ENCODE measurements around the gene XKR8.

Gene XKR8, protein sequence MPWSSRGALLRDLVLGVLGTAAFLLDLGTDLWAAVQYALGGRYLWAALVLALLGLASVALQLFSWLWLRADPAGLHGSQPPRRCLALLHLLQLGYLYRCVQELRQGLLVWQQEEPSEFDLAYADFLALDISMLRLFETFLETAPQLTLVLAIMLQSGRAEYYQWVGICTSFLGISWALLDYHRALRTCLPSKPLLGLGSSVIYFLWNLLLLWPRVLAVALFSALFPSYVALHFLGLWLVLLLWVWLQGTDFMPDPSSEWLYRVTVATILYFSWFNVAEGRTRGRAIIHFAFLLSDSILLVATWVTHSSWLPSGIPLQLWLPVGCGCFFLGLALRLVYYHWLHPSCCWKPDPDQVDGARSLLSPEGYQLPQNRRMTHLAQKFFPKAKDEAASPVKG

DNA sequence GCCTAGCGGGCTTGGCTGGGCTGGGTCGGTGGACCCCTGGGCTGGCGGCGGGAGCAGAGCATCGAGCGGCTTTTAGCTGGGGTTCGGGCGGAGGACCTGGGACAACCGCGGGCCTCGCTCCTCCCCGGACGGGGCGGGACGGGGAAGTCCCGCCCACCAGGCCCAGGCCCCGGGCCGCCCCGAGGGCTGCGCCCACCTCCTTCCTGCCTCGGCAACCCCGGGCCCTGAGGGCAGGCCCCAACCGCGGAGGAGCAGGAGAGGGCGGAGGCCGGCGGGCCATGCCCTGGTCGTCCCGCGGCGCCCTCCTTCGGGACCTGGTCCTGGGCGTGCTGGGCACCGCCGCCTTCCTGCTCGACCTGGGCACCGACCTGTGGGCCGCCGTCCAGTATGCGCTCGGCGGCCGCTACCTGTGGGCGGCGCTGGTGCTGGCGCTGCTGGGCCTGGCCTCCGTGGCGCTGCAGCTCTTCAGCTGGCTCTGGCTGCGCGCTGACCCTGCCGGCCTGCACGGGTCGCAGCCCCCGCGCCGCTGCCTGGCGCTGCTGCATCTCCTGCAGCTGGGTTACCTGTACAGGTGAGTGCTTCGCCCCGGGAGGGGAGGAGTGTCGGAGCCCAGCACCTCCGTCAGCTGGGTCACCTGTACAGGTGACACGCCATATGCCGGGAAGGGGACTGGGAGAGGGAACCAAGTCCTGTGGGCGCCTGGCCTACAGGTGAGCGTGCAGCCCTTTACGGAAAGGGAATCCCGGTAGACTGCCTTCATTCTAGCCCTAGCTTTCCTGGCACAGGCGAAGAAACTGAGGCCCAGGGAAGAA, at the start of gene XKR8:
Gene XKR8 (plus strand): TSS at position 182 of the 812 bp plus-strand sequence. CDS start 97 bp downstream, at position 279.
- H3K4me1 ChIP-seq (ENCODE audit: control insufficient read depth, insufficient read depth, low read length), result 0 out of 2 replicates have a peak, but pooled peaks cover 5% of the 10 kb centered on the region
- no CpG with 5 or more reads among the region's 68 CpGs for WGBS (ENCODE audit: insufficient coverage, insufficient read length)

GRCh38 chr1:27912429-27912828, 47.3 kb upstream of the XKR8 start:
- H3K27ac ChIP-seq (ENCODE audit: low read length), result no peak overlapping the region
- WGBS (ENCODE audit: insufficient coverage, insufficient read length), result no CpG with 5 or more reads among the region's 1 CpG
- no peaks in the 10 kb centered on the region for H3K9me3 ChIP-seq (ENCODE audit: control insufficient read depth, insufficient read depth, low read length)
- no peak overlapping the region for H3K4me3 ChIP-seq (ENCODE audit: low read length)
- H3K27me3 ChIP-seq (ENCODE audit: control insufficient read depth, insufficient read depth, low read length), result no peaks in the 10 kb centered on the region
- no peaks in the 10 kb centered on the region for H3K4me1 ChIP-seq (ENCODE audit: control insufficient read depth, insufficient read depth, low read length)
- peaks cover 10% of the 10 kb centered on the region for H3K36me3 ChIP-seq (ENCODE audit: control insufficient read depth, insufficient read depth, low read length)
- DNase-seq (ENCODE audit: low read depth, low spot score), result no peak

More for the DNA sequence above, at the start of gene XKR8:
- H3K36me3 ChIP-seq (ENCODE audit: control insufficient read depth, insufficient read depth, low read length), result peaks cover 7% of the 10 kb centered on the region
- no peak within 1 kb of the TSS for H3K27ac ChIP-seq (ENCODE audit: low read length)
- peak within 1 kb of the TSS; percentile 64; the same call in 1 of the 2 replicates for H3K4me3 ChIP-seq (ENCODE audit: low read length)
- H3K9me3 ChIP-seq (ENCODE audit: control insufficient read depth, insufficient read depth, low read length), result no peaks in the 10 kb centered on the region
- no peaks in the 10 kb centered on the region for H3K27me3 ChIP-seq (ENCODE audit: control insufficient read depth, insufficient read depth, low read length)
- no peak for DNase-seq (ENCODE audit: low read depth, low spot score)

GRCh38 chr1:27915082-27915575, 44.6 kb upstream of the XKR8 start:
- H3K27me3 ChIP-seq (ENCODE audit: control insufficient read depth, insufficient read depth, low read length), result no peaks in the 10 kb centered on the region
- no CpG with 5 or more reads among the region's 7 CpGs for WGBS (ENCODE audit: insufficient coverage, insufficient read length)
- no peaks in the 10 kb centered on the region for H3K4me1 ChIP-seq (ENCODE audit: control insufficient read depth, insufficient read depth, low read length)
- H3K4me3 ChIP-seq (ENCODE audit: low read length), result no peak overlapping the region
- H3K9me3 ChIP-seq (ENCODE audit: control insufficient read depth, insufficient read depth, low read length), result no peaks in the 10 kb centered on the region
- H3K27ac ChIP-seq (ENCODE audit: low read length), result no peak overlapping the region
- no peaks in the 10 kb centered on the region for H3K36me3 ChIP-seq (ENCODE audit: control insufficient read depth, insufficient read depth, low read length)
- no peak for DNase-seq (ENCODE audit: low read depth, low spot score)

- H3K4me1 ChIP-seq (ENCODE audit: control insufficient read depth, insufficient read depth, low read length), result no peaks in the 10 kb centered on the region
- no peak overlapping the region for H3K4me3 ChIP-seq (ENCODE audit: low read length)
- DNase-seq (ENCODE audit: low read depth, low spot score), result no peak
- WGBS (ENCODE audit: insufficient coverage, insufficient read length), result no CpG with 5 or more reads among the region's 3 CpGs
- no peaks in the 10 kb centered on the region for H3K9me3 ChIP-seq (ENCODE audit: control insufficient read depth, insufficient read depth, low read length)
- H3K36me3 ChIP-seq (ENCODE audit: control insufficient read depth, insufficient read depth, low read length), result no peaks in the 10 kb centered on the region
- no peak overlapping the region for H3K27ac ChIP-seq (ENCODE audit: low read length)
- H3K27me3 ChIP-seq (ENCODE audit: control insufficient read depth, insufficient read depth, low read length), result no peaks in the 10 kb centered on the region
Measured at GRCh38 chr1:27922272-27922671, 37.5 kb upstream of the XKR8 start.

DNA sequence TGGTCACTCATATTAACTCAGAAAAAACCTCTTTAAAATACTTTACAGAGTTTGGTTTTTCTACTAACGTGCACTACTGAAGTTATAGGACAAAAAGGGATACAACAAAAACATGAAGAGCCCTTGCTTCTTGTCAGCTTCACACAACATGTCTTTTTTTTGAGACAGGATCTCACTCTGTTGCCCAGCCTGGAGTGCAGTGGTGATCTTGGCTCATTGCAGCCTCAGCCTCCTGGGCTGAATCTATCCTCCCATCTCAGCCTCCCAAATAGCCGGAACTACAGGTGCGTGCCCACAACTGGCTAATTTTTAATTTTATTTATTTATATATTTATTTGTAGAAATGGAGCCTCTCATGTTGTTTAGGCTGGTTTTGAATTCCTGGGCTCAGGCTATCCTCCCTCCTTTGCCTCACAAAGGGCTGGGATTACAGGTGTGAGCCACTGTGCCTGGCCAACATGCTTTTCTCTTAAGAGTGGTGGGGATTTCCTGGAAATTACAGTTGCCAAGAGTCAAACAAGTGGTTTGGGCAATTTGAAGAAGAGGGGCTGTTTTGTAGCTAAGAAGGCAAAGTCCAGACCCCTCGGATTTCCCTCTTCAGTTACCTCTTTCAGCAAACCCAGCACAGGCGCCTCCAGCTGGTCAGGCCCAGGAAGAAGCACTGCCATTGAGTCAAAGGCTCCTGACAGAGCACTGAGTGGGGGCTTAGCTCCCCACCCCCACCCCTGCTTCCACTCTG, 31.4 kb upstream of the XKR8 start:
- H3K4me1 ChIP-seq (ENCODE audit: control insufficient read depth, insufficient read depth, low read length), result no peaks in the 10 kb centered on the region; the same call in 1 of the 2 replicates
- no peaks in the 10 kb centered on the region for H3K36me3 ChIP-seq (ENCODE audit: control insufficient read depth, insufficient read depth, low read length)
- whole genome bisulfite sequencing (ENCODE audit: insufficient coverage, insufficient read length), result no CpG with 5 or more reads among the region's 5 CpGs

GRCh38 chr1:27931184-27931583, 28.6 kb upstream of the XKR8 start:
- Histone ChIP-seq H3K4me3 (ENCODE audit: low read length) (no peak overlapping the region), H3K4me1 (ENCODE audit: control insufficient read depth, insufficient read depth, low read length) (no peaks in the 10 kb centered on the region; the same call in 1 of the 2 replicates), H3K9me3 (ENCODE audit: control insufficient read depth, insufficient read depth, low read length) (no peaks in the 10 kb centered on the region), H3K36me3 (ENCODE audit: control insufficient read depth, insufficient read depth, low read length) (no peaks in the 10 kb centered on the region), H3K27ac (ENCODE audit: low read length) (no peak overlapping the region), H3K27me3 (ENCODE audit: control insufficient read depth, insufficient read depth, low read length) (no peaks in the 10 kb centered on the region)
- WGBS (ENCODE audit: insufficient coverage, insufficient read length), result no CpG with 5 or more reads among the region's 6 CpGs
- DNase-seq (ENCODE audit: low read depth, low spot score), result no peak

More for the DNA sequence above, 31.4 kb upstream of the XKR8 start:
- Histone ChIP-seq H3K27ac (ENCODE audit: low read length) (no peak overlapping the region), H3K27me3 (ENCODE audit: control insufficient read depth, insufficient read depth, low read length) (no peaks in the 10 kb centered on the region), H3K4me3 (ENCODE audit: low read length) (no peak overlapping the region), H3K9me3 (ENCODE audit: control insufficient read depth, insufficient read depth, low read length) (no peaks in the 10 kb centered on the region)
- no peak for DNase-seq (ENCODE audit: low read depth, low spot score)

DNA sequence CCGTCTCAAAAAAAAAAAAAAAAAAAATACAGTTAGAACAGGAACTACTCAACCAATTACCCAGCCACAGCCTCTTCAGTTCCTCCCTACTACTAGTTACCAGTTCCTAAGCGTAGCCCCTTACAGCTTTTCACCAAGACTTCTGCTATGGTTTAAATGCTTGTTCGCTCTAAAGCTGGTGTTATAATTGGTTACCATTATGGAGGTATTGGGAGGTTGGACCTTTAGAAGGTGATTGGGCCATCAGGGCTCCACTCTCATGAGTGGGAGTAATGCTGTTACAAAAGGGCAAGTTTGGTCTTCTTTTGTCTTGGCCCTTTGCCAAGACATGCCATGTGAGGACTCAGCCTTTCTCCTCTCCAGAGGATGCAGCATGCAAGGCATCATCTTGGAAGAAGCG, 28.0 kb upstream of the XKR8 start:
- no peak for DNase-seq (ENCODE audit: low read depth, low spot score)
- no peaks in the 10 kb centered on the region for H3K27me3 ChIP-seq (ENCODE audit: control insufficient read depth, insufficient read depth, low read length)
- H3K36me3 ChIP-seq (ENCODE audit: control insufficient read depth, insufficient read depth, low read length), result no peaks in the 10 kb centered on the region
- H3K4me1 ChIP-seq (ENCODE audit: control insufficient read depth, insufficient read depth, low read length), result no peaks in the 10 kb centered on the region; the same call in 1 of the 2 replicates
- H3K27ac ChIP-seq (ENCODE audit: low read length), result no peak overlapping the region
- WGBS (ENCODE audit: insufficient coverage, insufficient read length), result no CpG with 5 or more reads among the region's 4 CpGs
- no peak overlapping the region for H3K4me3 ChIP-seq (ENCODE audit: low read length)
- no peaks in the 10 kb centered on the region for H3K9me3 ChIP-seq (ENCODE audit: control insufficient read depth, insufficient read depth, low read length)

GRCh38 chr1:27934818-27935549, 24.8 kb upstream of the XKR8 start, which contains the start of gene SMPDL3B:
Gene SMPDL3B (plus strand): TSS chr1:27935000. CDS start chr1:27935184, 184 bp downstream.
- Histone ChIP-seq H3K4me3 (ENCODE audit: low read length) (peak within 1 kb of the TSS; percentile 39; the same call in 1 of the 2 replicates), H3K27ac (ENCODE audit: low read length) (no peak within 1 kb of the TSS), H3K9me3 (ENCODE audit: control insufficient read depth, insufficient read depth, low read length) (no peaks in the 10 kb centered on the region), H3K27me3 (ENCODE audit: control insufficient read depth, insufficient read depth, low read length) (no peaks in the 10 kb centered on the region), H3K4me1 (ENCODE audit: control insufficient read depth, insufficient read depth, low read length) (peaks cover 3% of the 10 kb centered on the region), H3K36me3 (ENCODE audit: control insufficient read depth, insufficient read depth, low read length) (no peaks in the 10 kb centered on the region)
- no peak for DNase-seq (ENCODE audit: low read depth, low spot score)
- no CpG with 5 or more reads among the region's 16 CpGs for WGBS (ENCODE audit: insufficient coverage, insufficient read length)

DNA sequence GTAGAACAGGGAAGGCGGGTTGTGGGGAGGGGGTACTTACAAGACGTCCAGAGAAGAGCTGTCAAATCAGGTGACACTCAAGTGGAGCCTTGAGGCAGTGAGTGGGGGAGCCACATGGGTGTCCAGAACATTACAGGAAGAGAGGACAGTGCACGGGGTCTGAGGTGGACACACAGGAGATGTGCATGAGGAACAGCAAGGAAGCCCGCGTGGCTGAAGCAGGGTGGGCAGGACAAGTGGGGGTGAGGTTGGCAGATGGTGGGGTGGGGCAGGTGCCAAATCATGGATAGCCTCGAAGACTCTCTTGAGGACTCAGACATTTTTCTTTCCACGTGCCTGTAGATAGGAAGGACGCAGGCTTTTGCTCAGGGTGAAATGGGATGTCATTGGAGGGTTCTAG, 24.1 kb upstream of the XKR8 start:
- peaks cover 5% of the 10 kb centered on the region for H3K4me1 ChIP-seq (ENCODE audit: control insufficient read depth, insufficient read depth, low read length)
- no peaks in the 10 kb centered on the region for H3K36me3 ChIP-seq (ENCODE audit: control insufficient read depth, insufficient read depth, low read length)
- no CpG with 5 or more reads among the region's 8 CpGs for WGBS (ENCODE audit: insufficient coverage, insufficient read length)
- no peak for DNase-seq (ENCODE audit: low read depth, low spot score)
- no peaks in the 10 kb centered on the region for H3K9me3 ChIP-seq (ENCODE audit: control insufficient read depth, insufficient read depth, low read length)
- H3K27me3 ChIP-seq (ENCODE audit: control insufficient read depth, insufficient read depth, low read length), result no peaks in the 10 kb centered on the region
- H3K27ac ChIP-seq (ENCODE audit: low read length), result no peak overlapping the region
- peak overlapping the region; percentile 39; the same call in 1 of the 2 replicates for H3K4me3 ChIP-seq (ENCODE audit: low read length)

Data from iPS DF 6.9 (cell line).